ENCODE data around the gene GRIK5.

GRIK5 gene

DNA sequence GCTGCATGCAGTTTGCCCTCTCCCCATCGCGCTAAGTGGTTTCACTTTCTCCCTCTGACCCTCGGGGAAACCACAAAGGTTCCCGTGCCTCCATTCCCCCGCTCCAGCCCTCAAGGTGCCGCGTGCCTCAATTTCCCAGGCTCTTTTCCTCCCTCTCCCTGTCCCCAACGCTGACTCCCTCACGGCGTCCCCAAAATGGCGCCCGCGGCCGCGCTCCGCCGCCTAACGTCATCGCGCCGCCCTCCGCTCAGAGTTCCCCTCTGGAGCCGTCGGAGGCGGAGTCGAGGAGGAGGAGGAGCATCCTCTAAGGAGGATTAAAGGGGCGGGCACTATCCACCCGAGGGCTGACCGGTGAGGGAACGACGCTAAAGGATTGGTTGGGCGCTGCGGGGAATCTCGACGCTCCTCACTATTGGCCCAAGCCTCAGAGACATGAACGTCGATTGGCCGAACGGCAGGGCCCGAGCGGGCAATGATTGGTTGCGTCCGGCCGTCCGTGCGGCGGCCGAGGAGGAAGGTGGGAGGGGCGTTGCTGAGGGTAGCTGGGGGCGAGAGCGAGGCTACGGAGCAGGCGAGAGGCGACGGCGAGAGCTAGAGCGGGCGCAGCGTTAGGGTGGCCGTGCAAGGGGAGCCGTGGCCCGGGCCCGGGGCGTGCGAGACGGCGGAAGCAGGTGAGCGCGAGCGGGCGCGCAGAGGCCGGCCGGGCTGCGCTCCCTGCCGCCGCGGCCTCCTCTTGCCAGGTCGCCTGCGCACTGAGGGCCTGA, 5.8 kb upstream of the GRIK5 start, which contains the start of gene ZNF574:
ZNF574 (plus strand) TSS at position 551 of the 764 bp plus-strand sequence. CDS start 2,441 bp downstream, outside the sequence.
- peak; percentile 100 for DNase-seq

DNA sequence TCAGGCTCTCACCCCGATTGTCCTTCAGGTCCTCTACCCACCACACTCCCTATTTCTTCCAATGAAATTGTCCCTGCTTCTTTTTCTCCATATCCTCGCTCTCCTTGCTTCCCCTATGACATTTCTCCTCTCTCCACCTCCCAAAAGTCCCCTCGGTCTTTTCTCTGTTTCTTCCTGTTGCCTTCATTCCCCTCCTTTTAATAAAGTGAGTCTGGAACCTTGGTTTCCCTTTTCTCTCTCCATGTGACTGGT, 5.3 kb upstream of the GRIK5 start:
- no peak for DNase-seq

DNA sequence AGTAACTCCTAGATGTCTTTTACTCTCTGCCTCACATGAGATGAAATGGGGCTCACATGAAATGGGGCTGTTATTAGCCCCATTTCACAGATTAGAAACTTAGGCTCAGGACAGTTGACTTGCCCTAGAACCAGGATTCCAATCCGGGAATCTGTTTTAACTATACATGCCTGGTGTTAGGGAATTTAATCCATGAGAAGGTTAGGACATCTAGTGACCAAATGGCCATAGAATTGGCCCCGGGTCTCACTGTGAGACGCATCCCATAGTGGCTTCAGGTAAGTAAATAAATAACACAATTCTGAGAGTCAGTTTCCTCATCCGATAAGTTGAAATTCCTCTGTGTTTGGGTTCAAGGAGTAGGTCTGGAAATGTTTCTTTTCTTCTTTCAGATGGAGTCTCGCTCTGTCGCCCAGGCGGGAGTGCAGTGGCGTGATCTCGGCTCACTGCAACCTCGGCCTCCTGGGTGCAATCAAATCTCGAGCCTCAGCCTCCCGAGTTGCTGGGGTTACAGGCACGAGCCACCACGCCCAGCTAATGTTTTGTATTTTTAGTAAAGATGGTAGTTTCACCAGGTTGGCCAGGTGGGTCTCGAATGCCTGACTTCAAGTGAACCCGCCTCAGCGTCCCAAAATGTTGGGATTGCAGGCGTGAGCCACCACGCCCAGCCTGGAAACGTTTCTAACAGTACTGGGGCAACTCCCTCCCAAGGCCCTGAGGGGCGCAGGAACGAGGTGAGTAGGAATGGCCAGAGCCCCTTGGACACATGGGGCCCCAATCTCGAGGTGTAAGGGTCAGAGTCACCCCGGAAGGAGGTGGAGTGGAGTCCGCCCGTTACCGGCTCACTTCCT, 4.7 kb upstream of the GRIK5 start:
- no peak for DNase-seq

DNA sequence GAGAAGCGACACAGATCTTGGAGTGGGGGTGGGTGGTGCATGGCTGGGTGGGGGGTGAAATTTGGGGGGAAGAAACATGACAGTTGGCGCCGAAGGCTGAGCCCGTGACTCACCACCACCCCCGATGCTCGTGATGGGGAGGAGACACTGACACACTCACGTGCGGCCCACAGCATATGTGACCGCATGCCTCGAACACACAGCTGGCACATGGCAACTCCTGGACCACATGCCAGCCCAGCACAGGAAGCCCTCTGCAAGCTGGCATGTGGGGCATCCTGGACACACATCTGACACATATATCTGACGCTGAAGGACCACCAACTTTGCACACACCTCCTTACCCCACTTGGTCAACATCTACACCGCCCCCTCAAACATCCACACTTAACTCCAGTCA, 1.2 kb upstream of the GRIK5 start:
- no peak for DNase-seq

DNA sequence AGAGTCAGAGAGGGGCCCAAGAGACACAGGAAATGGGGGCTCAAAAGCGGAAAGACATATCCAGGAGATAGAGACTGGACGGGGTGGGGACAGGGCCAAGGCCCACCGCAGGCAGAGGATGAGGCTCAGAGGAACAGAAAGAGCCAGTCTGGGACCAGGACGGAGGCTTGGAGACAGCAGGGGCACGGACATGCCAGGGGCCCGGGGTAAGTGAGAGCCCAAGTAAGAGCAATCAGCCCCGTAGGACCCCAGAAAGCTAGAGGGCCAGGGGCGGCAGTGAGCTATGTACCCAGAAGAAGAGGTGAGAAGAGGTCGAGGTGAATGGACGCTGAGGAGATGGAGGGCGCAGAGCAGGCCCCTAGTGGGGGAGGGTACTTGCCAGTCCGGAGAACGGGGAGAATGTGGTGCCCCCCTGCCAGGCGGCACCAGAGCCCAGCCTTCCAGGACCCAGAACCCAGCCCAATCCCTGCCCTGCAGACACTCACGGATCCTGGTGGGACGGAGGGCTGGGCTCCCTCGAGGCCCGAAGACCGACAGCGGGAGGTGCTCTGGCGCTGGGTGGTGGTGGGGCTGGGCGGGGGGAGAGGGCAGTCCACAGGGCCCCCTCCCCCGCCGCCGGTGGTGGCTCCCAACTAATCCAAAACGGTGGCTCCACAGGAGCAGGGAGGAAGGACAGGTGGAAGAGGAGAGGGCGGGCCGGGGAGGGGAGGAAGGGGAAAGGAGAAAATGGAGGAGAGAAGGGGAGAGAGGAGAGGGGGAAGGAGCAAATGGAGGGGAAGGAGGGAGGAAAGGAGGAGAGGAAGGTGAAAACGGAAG, 1.0 kb downstream of the GRIK5 start:
- DNase-seq: no peak

DNA sequence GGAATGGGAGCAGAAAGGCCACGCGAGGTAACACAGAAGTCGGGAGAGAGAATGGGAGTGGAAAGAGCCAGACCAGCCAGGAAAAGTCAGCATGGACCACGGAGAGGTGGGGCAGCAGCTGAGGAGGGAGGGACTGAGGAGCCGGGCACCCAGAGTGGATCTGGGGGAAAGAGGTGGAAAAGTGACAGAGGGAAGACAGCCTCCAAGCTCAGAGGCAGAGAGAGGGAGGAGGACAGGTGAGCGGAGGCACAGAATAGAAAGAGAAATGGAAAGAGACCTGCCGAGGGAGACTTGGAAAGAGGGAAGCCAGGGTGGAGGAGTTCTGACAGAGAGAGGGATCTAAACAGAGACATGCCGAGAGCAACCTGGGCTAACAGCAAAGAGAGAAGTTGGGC, 1.6 kb downstream of the GRIK5 start:
- DNase-seq: no peak

DNA sequence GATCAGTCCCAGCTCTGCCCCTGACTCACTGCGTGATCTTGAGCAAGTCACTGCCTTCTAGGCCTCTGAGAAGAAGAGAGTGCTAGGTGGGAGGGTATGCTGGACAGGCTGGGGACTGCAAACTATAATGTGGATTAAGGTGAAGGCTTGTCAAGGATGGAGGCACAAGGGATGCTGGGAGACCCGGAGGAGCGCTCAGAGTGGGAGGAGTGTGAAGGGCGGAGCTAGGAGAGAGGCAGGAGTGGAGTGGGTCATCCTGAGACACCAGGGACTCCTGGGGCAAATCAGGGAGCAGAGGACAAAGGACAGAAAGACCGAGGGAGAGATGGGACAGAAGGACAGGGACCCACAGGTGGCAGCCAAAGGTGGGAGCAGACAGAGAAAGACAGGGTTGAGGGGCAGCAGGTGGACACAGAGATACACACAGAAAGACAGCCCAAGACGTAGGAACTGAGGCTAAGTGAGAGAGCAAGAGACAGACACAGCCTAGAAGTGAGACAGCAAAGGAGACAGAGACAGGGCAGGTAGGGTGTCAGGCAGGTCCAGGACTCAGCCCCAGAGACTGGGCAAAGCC, 2.6 kb downstream of the GRIK5 start:
- no peak for DNase-seq

DNA sequence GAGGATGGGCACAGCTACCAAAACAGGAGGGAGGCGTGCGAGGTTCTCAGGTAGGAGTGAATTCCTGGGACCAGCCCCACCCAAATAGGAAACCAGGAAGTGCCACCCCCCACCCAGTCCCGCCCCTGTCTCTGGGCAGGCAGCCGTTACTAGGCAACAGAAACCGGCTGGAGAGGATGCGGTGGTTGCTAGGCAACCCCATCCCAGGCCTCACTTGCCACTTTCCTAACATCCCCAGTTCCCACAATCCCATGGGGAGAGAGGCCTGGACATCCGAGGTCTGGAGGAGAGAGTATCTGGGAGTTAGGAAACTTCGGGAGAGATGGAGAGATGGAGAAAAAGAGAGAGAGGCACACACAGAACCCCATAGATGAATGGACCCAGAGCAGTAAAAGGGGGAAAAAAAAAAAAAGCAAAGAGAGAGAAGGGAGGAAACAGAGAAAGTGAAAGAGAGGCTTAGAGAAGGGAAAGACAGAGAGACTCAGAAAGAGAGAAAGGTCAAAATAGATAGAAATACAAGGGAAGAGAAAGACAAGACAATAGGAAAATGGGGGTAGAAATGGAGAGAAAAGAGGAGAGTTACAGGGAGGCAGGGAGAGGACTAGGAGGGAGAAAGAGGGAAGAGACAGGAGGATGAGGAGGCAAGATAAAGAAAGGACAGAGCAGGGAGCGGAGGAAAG, 3.8 kb downstream of the GRIK5 start:
- peak; percentile 6 for DNase-seq

DNA sequence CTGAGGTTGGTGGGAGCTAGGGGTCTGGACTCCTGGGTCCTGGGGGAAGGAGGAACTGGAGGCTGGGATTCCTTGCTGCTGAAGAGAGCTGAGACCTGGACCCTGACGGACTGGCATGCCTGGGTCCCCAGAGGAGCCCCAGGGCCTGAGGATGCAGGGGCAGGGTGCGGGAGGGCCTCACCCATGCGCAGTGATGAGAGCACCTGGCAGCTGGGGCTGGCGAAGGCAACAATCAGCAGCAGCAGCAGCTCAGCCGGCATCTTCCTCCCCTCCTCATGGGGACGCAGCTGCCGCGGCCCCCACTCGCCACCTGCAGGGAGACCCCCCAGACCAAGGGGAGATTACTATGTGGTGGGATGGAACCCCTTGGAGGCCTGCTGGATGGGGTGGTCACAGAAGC, 4.5 kb downstream of the GRIK5 start:
- DNase-seq: no peak

DNA sequence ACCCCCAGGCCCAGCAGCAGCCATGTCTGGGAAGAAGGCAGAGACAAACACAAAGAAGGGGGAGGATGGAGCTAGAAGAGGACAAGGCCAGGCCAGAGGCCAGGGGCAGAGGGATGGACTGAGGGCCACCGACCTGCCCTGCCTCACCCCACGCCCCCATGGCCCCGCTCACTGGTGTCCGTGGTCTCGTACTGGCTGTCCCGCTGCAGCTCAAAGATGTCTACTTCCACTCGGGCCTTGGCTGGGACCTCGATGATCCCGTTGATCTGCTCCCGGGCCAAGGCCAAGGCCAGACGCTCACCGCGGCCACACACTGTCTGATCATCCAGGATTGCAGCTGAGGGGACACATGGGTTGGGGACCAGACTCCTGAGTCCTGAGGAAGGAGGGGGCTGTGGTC, 5.0 kb downstream of the GRIK5 start:
- DNase-seq: no peak

DNA sequence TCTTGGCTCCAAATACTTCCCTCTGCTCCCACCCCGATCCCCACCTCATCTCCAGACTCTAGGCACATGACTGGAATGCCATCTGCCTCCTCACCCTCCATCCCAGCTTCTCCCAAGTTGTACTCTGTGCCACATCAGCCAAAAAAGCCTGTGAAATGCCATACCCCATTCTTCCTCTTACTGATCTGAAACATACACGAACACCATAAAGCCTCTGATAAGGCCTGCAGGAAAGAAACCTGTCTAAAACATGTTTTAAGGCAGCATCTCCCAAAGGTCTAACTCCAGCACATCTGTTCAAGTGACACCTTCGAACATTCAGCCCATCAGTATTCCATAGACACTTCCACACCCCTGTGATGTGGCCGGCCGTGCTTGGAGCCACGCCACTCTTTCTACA, 5.6 kb downstream of the GRIK5 start:
- DNase-seq: no peak

DNA sequence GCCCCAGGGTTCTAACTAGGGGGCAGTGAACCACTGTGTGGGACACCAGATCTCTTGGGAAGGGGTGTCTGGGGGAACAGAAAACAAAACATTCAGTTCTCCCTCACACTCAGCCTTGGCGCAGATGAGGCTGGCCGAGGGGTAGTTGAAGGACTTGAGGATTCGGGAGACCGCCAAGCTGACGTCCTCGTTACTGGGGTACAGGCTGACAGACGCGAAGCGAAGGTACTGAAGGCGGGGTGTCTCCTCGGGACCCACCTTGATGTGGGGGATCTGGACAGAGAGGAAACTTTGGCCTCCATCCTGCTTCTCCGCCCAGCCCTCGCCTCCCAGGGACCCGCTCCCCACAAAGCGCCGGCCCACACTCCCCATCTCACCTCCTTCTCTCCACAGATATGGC, 7.6 kb downstream of the GRIK5 start:
- no peak for DNase-seq

DNA sequence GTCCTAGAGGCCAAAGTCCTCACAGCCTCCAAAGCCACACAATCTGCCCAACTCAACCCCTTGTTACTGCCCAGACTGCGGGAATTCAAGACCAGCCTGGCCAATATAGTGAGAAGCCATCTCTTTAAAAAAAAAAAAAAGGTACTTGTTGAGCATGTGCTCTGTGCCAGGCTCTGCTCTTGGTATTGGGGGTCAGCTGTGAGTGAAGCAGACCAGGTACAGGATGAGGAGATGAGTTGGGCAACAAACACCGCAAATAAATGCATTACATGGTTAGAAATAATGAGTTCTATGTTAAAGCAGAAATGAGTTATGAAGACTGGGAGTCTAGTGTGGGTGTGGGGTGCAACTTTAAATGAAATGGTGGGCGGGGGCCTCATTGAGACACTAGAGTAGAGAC, 9.9 kb downstream of the GRIK5 start:
- no peak for DNase-seq

DNA sequence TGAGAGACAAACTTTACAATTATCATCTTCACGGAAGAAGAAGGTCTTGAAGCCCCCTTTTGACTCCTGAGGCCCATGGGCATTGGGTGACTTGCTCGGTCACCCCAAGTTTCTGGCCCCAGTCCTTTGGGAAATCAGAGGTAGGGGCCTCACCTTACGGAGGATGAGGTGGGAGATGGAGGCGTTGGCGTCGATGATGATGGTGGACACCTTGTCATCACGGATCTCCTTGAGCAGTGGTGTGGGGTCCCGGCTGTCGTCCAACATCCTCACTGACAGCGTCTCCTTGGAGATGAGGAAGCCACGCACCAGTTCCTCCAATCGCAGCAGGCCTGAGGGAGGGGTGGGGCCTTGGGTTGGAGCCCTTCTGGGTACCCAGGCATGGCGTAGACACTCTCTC, 10.8 kb downstream of the GRIK5 start:
- DNase-seq: no peak

DNA sequence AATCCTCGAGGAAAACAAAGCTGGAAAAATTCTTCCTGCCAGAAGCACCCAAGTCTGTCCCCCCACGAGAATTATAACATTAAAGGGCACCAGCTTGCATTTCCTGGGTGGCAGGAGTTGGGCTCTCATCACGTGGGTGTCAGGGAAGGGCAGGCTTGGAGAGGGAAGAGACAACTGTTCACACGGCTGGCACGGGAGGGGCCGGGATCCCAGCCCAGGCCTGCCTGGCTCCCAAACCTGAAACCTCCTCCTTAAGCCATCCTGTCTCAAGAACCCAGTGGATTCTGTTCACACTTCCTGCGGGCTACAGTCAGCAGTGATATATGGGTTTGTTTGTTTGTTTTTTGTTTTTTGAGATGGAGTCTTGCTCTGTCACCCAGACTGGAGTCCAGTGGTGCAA, 12.2 kb downstream of the GRIK5 start:
- DNase-seq: no peak

DNA sequence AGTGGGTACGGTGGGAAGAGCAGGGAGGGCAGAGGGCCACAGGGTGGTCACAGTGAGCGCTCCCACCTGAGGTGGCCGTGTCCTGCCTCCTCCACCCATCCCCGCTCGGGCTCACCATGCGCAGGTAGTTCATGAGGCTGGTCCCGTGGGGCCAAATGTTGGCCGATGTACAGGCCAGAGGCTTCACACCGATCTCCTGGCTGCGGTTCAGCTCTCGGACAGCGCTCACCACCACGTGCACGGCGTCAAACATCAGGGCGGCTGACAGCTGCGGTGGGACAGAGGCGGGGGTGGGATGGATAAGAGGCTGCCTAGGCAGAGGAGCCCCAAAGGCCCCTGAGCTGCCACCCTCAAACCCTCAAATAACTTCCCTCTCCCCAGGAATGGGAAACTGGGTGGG, 15.8 kb downstream of the GRIK5 start:
- DNase-seq: no peak

DNA sequence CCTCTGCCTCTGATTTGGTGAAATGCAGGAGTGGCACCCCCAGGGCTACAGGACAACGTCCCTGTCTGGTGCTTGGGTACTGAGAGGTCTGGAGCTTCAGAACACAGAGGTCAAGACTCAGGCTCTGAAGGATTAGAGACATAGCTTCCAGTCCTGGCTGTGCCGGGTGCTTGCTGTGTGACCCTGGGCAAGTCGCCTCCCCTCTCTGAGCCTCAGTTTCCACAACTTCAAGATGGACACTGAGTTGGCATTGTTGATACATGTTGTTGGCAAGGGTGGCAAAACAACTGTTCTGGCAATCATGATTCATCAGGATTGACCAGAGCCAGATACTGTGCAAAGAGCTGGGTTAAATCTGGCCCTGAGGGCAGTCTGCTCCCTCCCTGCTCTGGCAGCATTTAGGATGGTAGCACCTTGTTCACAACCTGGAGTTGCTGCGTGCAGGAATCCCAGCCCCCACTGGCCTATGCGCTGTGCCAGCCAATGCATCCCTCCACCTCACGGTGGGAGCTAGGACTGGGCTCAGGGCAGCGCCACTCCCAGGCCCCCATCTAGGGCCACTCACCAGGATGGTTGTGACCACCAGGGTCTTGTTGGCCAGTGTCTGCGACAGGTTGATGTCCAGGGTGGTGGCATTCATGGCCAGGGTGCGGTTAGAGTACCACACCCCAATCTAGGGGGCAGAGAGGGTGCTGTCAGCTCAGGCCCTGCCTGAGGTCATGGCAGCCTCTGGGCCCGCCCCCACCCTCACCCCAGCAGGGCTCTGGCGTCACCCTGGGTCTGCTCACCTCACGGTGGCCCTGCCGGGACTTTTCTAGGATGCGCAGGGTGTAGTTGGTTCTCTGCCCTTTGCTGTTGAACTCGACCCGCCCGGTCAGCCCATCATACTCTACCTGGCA, 16.7 kb downstream of the GRIK5 start:
- DNase-seq: no peak

DNA sequence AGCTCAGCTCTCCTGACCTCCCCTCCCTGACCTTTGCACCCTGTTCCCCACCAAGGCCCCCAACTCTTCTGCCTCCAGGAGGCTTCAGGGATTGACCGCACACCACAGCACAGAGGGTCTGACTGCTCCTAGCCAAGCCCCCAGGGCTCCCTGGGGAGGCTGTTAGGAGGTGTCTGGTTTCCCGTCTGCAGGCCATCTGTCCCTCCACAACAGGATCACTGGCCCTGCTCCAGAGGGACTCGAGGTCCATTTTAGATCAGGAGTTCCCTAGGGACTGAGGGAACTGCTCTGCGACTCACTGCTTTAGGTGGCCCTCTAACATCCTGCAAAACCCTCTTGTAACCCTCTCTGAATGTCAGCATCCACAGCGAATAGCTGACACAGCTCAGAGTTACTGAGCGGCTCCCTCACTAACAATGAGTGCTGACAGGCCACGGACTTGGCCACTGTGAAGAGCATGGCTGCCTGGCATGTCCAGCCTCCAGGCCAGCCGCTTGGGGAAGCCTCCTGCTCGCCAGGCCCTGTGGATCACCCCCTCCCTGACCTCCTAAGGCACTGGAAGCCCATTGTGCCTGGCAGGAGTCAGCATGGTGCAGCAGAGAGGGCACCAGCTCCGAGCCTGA, 17.7 kb downstream of the GRIK5 start:
- peak; percentile 52 for DNase-seq

DNA sequence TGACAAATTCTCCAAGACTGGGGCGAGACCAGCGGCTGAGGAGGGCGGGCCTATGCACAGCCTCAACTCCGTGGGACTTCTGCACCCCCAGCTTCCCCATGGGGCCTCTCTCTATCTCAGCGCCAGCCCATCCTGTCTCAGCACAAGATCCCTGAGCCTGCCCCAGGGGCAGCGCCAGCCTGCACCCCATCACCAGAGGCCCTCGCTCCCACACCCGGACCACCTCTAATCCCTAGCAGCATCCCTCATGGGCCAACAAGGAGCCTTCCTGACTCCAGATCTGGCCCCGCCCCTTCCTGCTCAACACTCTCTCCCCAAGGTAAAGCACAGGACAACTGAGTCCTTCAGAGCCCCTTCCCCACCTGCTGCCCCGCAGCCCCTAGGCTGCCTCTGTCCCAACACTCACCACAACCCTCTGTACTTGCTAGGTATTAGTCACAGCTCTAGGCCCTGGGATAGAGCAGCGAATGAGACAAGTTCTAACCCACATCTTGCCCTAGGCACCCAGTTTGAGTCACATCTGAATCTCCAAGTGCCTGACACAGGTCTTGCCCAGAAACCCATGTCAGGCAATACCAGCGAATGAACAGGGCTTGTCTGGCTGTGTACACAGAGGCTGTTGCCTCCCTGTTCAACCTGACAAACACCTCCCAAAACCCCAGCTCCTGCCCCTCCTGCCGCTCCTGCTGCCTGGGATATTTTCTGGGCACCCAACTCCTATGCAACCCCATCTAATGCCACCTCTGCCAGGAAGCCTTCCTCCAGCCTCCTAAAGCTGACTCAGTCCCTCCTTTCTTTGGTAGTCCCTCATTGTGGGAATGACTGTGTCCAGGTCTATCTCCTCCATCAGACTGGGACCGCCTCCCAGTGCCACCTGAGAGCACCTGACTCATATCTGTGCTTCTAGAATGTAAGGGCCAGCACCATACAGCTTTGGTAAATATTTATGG, 18.6 kb downstream of the GRIK5 start:
- no peak for DNase-seq

DNA sequence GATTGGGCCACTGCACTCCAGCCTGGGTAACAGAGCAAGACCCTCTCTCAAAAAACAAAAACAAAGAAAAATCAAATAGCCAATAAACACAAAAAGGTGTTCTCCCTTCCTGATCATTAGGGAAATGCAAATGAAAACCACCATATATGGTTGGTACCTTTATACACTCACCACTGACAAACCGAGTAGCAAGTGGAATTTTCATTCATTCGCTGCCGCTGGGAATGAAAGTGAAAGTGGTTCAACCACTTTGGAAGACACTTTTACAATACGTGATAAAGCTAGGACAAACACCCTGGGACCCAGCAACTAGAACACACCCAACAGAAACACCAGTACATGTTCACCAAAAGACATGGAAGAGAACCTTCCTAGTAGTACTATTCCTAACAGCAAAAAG, 21.0 kb downstream of the GRIK5 start:
- no peak for DNase-seq
